ENCODE measurements around the gene NCAM1. TPM values are rescaled to one million over a fixed set of nuclear protein-coding genes. Genes with fewer than 3 reads are reported as not detected.
A peak's percentile ranks its signal among the peaks of the same experiment; 100 is the strongest.

The NCAM1 gene
- total RNA-seq, 1 donor from 2014 or later: 332 TPM

DNA sequence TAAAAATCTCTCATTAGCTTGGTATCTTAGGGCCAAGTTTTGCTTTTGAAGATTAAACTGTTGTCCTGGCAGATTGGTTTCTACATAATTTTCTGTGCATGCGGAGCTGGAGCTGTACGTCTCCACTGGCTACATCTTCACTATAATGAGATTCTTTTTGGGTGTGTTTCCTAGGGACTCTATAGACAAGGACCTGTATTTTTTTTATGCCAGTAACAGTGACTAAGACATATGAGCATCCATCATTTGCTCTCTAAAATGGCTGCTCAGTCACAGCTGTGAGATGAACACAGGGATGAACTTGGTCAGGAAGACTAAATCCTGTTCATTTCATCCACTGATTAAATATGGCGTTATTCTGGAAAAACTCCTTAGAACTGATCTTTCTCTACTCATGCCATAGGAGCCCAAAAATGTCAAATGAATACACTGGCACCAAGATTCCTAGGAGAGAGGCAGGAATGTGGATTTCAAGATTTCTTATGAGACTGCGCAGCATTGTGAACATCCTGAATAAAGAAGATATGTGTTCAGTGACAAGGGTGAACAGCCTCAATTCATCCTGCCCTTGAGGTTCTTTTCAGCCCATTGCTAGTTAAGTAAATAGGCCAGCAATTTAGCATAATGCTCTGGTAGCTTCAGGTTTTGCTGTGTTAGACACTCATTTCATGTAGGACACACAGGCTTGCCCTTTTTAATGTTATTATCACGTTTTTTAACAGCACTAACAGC is 168.2 kb downstream of the NCAM1 start:
- peaks cover 45% of the 10 kb centered on the region for H3K4me1 ChIP-seq
- no peak for TF ChIP-seq CTCF (IDR thresholded peaks at IDR 0.05; ENCODE audit: borderline replicate concordance)
- intact Hi-C loops (cut with micrococcal nuclease): no loop called here

DNA sequence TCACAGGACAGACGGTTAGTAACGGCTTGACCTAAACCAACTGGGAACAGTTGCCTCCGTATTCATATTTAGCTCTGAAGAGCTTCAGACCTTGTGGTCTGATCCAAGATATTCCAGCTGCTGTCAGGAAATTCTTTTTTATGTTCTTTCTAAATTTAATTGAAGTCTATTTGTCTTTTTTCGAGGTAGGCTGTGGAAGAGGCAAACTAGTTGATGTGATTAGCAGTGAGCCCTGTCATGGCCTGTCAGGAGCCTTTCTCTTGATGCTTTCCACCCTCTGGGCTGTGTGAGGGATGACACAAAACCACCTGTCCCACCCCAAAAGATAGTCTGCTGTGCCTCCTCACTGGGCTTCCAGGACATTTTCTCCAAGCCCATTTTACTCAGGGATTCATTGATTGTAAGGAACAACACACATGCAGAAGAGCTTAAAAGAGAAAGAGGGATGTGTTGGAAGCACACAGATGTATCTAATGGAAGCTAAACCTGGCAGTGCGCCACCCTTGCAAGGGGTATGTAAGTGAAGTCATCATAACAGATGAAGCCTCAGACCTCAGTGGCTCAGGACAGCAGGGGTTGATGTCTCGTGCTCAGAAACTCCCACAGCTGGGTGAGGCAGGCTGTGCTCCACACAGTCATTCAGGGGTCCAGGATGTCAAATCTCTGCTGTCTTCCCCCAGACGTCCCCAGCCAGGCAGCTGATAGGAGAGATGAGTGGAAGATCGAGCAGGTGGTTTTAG is 170.0 kb downstream of the NCAM1 start:
- intact Hi-C loops (cut with micrococcal nuclease): no loop called here
- Histone ChIP-seq H3K27ac (replicated peaks) (no peak overlapping the region), H3K4me1 (peaks cover 45% of the 10 kb centered on the region), H3K9me3 (replicated peaks) (no peaks in the 10 kb centered on the region), H3K4me3 (no peak overlapping the region), H3K36me3 (no peaks in the 10 kb centered on the region), H3K27me3 (ENCODE audit: low read depth) (no peaks in the 10 kb centered on the region)
- no peak for DNase-seq
- no peak for TF ChIP-seq CTCF (IDR thresholded peaks at IDR 0.05; ENCODE audit: borderline replicate concordance)

More for the DNA sequence above, 168.2 kb downstream of the NCAM1 start:
- DNase-seq: no peak
- Histone ChIP-seq H3K4me3 (no peak overlapping the region), H3K27me3 (ENCODE audit: low read depth) (no peaks in the 10 kb centered on the region), H3K27ac (replicated peaks) (no peak overlapping the region), H3K36me3 (no peaks in the 10 kb centered on the region), H3K9me3 (replicated peaks) (no peaks in the 10 kb centered on the region)

DNA sequence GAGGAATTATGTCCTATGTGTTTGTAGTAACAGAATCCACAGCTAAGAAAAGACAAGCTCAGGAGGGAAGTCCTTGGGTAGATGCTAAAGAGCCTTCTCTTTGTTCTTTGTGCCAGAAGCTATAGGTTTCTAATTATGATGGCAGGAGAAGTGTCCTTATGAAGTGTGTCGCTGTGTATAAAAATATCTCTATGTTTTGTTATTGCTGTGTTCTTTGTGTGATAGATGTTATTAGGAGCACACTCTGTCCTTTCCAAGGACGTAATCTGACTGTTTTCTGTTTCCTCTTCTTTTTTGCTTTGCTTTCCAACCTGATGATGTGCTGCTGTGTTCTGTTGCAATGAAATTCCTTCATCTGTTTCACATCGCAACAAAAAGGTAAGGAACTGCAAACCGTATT is 171.9 kb downstream of the NCAM1 start:
- TF ChIP-seq CTCF (IDR thresholded peaks at IDR 0.05; ENCODE audit: borderline replicate concordance): no peak
- intact Hi-C loops (cut with micrococcal nuclease): no loop called here
- Histone ChIP-seq H3K9me3 (replicated peaks) (no peaks in the 10 kb centered on the region), H3K4me3 (no peak overlapping the region), H3K27me3 (ENCODE audit: low read depth) (no peaks in the 10 kb centered on the region), H3K4me1 (peaks cover 30% of the 10 kb centered on the region), H3K27ac (replicated peaks) (peak overlapping the region; percentile 18), H3K36me3 (no peaks in the 10 kb centered on the region)
- DNase-seq: no peak

- Histone ChIP-seq H3K27me3 (ENCODE audit: low read depth) (no peaks in the 10 kb centered on the region), H3K4me1 (peaks cover 21% of the 10 kb centered on the region), H3K27ac (replicated peaks) (no peak overlapping the region), H3K9me3 (replicated peaks) (no peaks in the 10 kb centered on the region), H3K4me3 (no peak overlapping the region), H3K36me3 (no peaks in the 10 kb centered on the region)
- intact Hi-C loops (cut with micrococcal nuclease): no loop called here
- no peak for DNase-seq
- no peak for TF ChIP-seq CTCF (IDR thresholded peaks at IDR 0.05; ENCODE audit: borderline replicate concordance)
These were observed 173.4 kb downstream of the NCAM1 start for GRCh38 chr11:113134626-113135025.

DNA sequence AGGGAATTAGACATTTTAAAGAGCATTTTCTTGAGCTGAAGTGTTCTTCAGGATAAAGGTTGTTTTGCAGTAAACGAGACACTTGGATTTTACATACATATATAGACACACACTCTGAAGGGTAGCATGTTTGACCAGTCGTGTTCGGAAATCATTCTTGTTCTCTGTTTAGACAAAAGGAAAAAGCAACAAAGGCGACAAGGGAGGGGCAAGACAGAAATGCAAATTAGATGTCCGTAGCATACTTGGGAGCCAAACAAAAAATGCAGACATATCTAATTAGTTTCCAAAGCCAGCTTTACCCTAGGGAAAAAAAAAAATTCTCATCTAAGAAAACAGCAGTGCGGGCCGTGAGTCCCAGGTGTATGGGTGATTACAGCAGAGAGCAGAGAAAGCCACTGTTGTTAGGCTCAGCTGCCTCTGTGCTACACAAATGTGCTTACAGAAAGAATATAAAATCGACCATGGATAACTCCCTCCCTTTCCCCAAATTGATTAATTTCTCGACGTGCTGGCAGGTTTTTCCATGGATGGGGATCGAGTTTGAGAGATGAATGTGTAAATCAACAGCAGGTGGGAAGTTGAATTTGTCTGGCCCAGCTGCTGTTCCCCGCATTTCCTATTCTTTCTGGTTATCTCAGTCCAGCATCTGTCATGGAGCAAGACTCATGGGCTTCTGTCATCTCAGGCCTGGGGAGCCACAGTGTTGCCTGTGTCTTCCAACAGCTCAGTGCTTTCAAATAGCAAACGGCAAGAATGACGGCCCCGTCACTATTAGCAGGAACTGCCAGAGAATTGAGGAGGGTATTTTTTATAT is 176.7 kb downstream of the NCAM1 start:
- Histone ChIP-seq H3K36me3 (no peaks in the 10 kb centered on the region), H3K4me1 (peaks cover 3% of the 10 kb centered on the region), H3K27ac (replicated peaks) (no peak overlapping the region), H3K4me3 (no peak overlapping the region), H3K9me3 (replicated peaks) (no peaks in the 10 kb centered on the region), H3K27me3 (ENCODE audit: low read depth) (no peaks in the 10 kb centered on the region)
- intact Hi-C loops (cut with micrococcal nuclease): no loop called here
- no peak for TF ChIP-seq CTCF (IDR thresholded peaks at IDR 0.05; ENCODE audit: borderline replicate concordance)
- DNase-seq: no peak

All from left ventricle myocardium inferior (tissue), 1 donor.